Activated naive CD4-positive, alpha-beta T cell treated with Interleukin-2 at 50 U/mL for 16 hours (primary cell): Measurements from ENCODE around the gene WNK2.

ENCODE experiments used
- DNase-seq: peaks from one replicate; pipeline ENCODE4 v3.0.0-alpha.2; 2020

The WNK2 gene

GRCh38 chr9:93203718-93204469 is 20.0 kb downstream of the WNK2 start:
- no peak for DNase-seq

- DNase-seq: no peak
These were observed 20.6 kb downstream of the WNK2 start for GRCh38 chr9:93204470-93205043.

DNA sequence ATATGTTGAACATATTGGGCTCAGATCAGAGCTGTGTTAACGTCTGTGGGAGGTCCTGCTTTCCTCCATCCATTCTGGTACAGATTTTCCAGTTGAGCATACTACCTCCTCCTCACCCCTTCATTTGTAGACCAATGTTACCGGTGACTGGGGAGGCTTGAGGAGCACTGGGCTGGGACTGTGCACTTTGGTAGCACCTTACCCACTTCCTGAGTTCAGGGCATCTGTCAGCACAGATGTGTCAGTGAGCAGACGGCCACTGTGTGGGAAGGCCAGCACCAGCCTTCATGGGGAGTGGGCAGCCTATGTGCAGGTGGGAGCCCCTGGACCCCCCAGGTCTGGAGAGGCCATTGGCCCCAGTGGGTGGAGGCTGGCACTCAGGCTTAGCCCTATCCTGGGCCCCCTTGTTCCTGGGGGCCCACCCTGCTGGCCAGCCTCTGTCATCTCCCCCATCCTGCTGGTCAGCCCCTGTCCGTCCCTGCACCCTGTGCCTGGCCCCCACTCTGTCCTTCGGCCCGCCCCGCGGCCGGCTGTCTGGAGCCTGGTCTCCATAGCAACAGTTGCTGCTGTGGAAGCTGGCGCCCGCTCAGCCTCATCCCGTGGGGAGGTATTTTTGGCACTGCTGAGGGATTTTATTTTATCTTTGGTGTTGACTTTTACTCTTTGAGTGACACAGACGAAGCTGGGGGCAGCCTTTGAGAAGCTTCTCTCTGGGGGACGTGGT is 21.3 kb downstream of the WNK2 start:
- no peak for DNase-seq

GRCh38 chr9:93205896-93206575 is 22.1 kb downstream of the WNK2 start:
- no peak for DNase-seq

DNA sequence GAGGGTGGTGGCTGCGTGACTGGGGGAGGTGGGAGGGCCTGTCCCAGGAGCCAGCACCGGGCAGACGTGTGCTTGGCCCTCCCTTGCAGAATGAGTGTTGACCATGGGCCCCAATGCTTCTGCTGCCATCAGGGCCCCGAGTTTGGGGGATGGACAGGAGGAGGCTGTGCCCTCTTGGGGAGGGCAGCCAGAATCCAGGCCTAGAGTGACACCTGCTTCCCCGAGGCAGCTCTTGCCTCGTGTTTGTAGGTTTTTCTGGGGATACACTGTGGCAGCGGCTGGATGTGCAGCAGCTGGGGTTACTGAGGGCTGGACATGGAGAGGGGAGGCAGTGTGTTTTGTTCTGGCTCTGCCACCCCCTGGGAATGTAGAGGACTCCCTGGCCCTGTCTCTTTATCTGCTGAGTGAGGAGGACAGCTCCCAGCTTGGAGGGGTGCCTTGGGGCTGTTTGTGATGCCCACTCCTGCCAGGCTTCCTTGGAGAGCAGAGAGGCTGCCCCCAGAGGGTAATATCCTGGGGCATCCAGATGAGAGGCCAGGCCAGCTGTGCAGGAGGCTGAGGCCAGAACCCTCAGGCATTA is 22.7 kb downstream of the WNK2 start:
- no peak for DNase-seq

DNA sequence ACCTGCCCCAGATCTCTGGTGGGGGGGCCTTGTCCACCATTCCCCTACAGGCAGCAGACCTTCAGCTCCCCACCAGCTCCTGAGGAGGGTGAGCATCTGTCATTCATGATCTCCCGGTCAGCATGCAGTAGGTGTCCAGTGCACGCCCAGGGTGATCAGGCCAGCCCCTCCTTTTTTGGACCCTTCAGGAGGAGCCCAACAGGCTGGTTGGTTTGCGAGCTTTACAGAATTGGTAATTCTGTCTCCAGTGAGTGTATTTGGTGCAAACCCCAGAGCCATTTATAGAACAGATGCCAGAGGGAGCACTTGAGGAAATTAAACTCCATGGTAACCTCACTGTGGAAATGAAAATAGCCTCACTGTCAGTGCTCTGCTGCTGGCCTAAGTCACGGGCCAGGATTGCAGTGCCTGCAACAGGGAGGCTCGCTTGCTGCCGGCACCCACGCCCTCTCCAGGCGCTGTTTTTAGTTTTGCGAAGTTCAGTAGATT is 23.4 kb downstream of the WNK2 start:
- no peak for DNase-seq

- no peak for DNase-seq
These were observed 24.2 kb downstream of the WNK2 start for GRCh38 chr9:93207860-93208734.

- DNase-seq: no peak
These were observed 25.2 kb downstream of the WNK2 start for GRCh38 chr9:93209097-93209496.

GRCh38 chr9:93209576-93210323 is 25.8 kb downstream of the WNK2 start:
- DNase-seq: no peak

- no peak for DNase-seq
These were observed 26.5 kb downstream of the WNK2 start for GRCh38 chr9:93210324-93210973.

DNA sequence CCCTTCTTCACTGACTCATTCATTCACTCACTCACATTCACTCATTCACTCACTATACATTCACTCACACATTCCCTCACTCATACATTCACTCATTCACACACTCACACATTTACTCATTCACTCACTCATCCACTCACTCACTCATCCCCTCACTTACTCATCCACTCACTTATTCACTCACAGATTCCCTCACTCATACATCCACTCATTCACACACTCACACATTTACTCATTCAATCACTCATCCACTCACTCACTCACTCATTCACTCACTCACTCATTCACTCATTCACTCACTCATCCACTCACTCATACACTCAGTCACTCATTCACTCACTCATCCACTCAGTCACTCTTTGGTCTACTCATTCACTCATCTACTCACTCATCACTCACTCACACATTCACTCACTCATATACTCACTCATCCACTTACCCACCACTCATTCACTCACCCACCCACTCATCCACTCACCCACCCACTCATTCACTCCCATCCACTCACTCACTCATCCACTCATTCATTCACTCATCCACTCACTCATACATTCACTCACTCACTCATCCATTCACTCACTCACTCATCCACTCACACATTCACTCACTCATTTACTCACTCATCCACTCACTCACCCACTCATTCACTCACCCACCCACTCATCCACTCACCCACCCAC is 27.2 kb downstream of the WNK2 start:
- no peak for DNase-seq

DNA sequence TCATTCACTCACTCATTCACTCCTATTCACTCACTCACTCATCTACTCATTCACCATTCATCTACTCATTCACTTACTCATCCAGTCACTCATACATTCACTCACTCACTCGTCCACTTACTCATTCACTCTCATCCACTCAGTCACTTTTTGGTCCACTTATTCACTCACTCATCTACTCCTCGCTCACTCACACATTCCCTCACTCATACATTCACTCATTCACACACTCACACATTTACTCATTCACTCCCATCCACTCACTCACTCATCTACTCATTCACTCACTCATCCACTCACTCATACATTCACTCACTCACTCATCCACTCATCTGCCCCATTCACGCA is 27.7 kb downstream of the WNK2 start:
- no peak for DNase-seq

DNA sequence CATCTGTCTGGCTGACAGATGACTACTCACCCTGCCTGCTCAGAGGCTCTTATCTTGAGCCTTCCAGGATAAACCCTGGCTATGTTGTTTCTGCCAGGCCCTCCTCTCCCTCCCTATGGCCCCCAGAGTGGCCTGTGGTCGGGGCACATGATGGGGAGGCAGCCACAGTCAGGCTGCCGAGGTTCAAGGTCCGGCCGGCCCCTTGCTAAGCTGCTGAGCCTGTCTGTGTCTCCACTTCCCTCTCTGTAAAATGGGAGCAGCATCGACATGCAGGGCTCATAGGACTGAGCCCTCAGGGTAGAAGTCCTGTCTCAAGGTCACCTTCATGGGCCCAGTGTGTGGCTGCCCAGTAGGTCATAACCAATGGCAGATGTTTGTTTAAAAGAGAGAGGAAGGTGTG is 28.5 kb downstream of the WNK2 start:
- DNase-seq: no peak

DNA sequence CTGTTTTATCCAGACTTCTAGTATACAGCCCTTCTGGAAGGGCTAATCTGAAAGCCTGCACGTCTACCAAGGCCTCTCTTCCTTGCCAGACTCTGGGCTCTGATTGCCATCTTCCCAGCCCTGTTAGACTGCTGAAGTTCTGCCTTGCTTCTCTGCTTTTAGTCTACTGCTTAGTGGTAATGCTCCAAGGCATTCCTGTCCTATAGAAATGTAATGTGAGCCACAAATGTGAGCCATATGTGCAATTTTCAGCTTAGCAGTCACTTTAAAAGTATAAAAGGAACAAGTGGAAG is 32.1 kb downstream of the WNK2 start:
- DNase-seq: no peak

- DNase-seq: no peak
These were observed 33.8 kb downstream of the WNK2 start for GRCh38 chr9:93217706-93218105.

- no peak for DNase-seq
These were observed 34.2 kb downstream of the WNK2 start for GRCh38 chr9:93218161-93218560.

DNA sequence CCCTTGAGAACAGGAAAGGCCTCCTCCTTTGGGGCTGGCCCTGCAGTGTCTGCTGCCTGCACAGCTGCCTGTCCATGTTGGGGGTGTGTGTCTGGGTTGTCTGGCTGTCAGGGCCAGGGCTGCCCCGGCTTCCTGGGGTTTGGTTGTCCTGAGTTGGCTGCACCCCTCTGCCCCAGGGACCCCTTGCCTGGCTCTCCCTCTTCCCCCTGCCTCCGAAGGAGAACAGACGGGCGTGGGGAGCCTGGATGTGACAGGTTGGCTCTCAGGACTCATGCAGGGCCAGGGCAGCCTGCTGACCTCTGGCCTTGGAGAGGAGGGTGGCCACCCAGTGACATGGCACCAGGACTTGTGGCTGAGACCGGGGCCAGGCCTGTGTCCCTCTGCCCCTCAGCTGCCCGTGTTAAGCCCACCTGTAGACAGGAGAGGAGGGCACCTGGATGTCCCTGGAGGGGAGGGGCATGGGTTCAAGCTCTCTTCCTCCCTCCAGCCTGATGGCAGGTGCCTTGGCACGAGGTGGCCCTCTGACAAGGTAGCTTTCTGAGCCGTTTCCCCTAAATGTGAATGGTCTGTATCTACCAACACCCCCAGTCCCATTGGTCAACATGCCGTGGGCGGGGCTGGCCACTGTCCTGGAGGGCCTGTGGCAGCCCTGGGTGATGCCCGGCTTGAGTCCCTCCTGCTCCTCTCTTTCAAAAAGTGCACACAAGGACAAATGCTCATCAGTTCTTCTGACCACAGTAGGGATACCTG is 34.9 kb downstream of the WNK2 start:
- no peak for DNase-seq

DNA sequence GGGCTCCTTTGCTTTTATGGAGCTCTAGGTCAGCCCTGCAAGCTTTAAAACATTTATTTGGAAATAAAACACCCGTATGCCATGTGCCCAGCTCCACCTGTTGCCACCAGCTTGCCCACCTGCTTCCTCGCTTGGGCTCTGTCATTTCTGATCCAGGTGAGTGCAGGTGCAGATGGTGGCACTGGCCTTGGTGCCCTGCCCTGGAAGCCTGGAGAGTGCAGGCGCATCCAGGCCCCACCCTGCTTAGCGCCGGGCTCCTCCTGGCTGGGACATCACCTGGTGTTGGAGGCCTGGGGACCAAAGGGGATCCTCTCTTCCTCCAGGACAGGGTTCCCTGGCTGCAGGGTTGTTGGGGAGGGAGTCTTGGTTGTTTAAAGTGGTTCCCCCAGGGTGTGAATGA is 35.8 kb downstream of the WNK2 start:
- no peak for DNase-seq

DNA sequence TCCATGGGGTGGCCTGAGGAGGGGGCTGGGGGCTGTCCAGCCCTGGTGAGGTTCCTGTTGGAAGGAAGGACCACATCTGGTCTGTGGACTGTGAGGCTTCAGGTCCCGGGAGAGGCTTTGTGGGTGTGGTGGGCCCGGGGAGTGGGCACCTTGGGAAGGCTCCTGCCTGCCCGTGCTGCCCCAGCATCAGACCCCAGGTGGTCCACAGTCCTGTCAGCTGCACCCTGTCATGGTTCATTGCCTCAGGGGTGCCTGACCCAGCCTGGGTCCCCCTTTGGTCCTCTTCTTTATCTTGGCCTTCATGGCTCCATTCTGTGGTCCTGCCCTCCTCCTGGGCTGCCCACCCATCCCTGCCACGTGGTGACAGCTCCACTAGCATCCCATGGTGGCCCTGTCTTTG is 36.7 kb downstream of the WNK2 start:
- DNase-seq: no peak

DNA sequence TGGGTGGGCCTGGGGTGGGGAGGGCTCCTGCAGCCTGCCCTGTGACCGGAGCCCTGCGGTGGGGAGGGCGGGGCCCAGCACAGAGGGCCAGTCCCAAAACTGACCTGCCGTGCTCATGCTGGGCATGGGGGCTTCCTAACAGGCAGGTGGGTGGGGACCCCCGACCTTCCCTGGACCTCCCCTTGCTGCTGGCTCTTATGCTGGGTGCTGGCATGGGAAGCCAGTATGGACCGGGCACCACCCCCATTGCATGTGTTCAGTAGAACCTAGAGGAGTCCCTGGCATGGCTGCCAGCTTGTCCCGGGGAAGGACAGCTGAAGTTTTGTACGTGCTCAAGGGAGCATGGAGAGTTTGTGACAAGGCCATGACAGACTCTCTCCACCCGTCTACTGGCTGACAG is 37.1 kb downstream of the WNK2 start:
- no peak for DNase-seq
